Nephron (organoid): ENCODE data around the gene RAB3B.
"Not testable (repeated sequence)": the region's sequence is repeated elsewhere in the genome, so short reads cannot be mapped to it uniquely, and the experiment has no call there.

Experiments used
- H3K27ac Mint-ChIP-seq, 3 experiments: 2 replicates each; pipeline ENCODE4 v1.8.0; 2020; ENCODE audit warnings: mixed read lengths in 3 of 3, mild to moderate bottlenecking in 2 of 3, moderate library complexity in 1 of 3
- H3K27me3 Mint-ChIP-seq: 2 replicates; pipeline ENCODE4 v1.8.0; 2021; ENCODE audit warnings: low read depth, mild to moderate bottlenecking, moderate library complexity, mixed read lengths
- H3K36me3 Mint-ChIP-seq: 2 replicates; pipeline ENCODE4 v1.8.0; 2020; ENCODE audit warnings: low read depth, mixed read lengths
- H3K4me1 Mint-ChIP-seq: 2 replicates; pipeline ENCODE4 v1.8.0; 2020; ENCODE audit warnings: mixed read lengths
- H3K4me3 Mint-ChIP-seq, 3 experiments: 2 replicates each; pipeline ENCODE4 v1.8.0; 2020; ENCODE audit warnings: mild to moderate bottlenecking in 3 of 3, mixed read lengths in 3 of 3, moderate library complexity in 2 of 3
- H3K9me3 Mint-ChIP-seq: 2 replicates; pipeline ENCODE4 v1.8.0; 2020; ENCODE audit warnings: mixed read lengths
- TF ChIP-seq, protein P1 (sequence below), 3 experiments: fragments of 200-600 bp; sonication (generic); IDR thresholded peaks; one replicate each; pipeline ENCODE4 v1.5.0; 2021; ENCODE audit warnings: antibody characterized with exemption in 3 of 3; ENCODE audit not compliant: unreplicated experiment in 3 of 3

RAB3B gene

DNA sequence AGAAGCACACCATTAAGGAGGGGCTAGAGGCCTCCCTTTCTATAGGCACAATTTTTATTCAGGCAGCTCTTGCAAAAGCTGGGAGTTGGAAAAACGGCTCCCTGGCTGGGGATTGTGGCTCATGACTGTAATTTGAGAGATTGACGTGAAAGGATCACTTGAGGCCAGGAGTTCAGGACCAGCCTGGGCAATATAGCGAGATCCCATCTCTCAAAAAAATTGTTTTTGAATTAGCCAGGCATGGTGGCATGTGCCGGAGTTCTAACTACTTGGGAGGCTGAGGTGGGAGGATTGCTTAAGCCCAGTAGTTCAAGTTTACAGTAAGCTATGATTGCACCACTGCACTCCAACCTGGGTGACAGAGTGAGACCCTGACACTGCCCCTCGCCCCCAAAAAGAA is 88.0 kb downstream of the RAB3B start:
- Mint-ChIP-seq H3K9me3 (no peaks in the 10 kb centered on the region), H3K36me3 (no peaks in the 10 kb centered on the region), H3K4me1 (peaks cover 19% of the 10 kb centered on the region), H3K27ac (no peak overlapping the region), H3K27me3 (peaks cover 20% of the 10 kb centered on the region), H3K4me3 (no peak overlapping the region)
- TF ChIP-seq, protein P1, sequence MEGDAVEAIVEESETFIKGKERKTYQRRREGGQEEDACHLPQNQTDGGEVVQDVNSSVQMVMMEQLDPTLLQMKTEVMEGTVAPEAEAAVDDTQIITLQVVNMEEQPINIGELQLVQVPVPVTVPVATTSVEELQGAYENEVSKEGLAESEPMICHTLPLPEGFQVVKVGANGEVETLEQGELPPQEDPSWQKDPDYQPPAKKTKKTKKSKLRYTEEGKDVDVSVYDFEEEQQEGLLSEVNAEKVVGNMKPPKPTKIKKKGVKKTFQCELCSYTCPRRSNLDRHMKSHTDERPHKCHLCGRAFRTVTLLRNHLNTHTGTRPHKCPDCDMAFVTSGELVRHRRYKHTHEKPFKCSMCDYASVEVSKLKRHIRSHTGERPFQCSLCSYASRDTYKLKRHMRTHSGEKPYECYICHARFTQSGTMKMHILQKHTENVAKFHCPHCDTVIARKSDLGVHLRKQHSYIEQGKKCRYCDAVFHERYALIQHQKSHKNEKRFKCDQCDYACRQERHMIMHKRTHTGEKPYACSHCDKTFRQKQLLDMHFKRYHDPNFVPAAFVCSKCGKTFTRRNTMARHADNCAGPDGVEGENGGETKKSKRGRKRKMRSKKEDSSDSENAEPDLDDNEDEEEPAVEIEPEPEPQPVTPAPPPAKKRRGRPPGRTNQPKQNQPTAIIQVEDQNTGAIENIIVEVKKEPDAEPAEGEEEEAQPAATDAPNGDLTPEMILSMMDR (IDR thresholded peaks at IDR 0.05; ENCODE audit: unreplicated experiment in 3 of 3), result no peak

DNA sequence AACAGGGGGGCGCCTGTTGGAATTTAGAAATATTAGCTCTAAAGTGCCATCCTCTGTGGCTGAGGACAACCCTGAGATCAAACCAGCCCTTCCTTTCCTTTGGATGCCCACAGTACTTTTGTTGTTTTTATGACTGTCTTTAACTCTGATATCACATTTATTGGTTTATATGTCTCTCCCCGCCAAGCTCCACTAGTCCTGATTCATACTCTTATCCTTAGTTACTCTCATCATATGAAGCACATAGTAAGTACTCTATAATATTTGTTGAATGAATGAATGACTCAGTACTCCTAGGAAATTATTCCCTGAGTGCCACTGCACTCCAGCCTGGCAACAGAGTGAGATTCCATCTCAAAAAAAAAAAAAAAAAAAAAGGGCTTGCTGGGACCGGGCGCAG is 89.3 kb downstream of the RAB3B start:
- Mint-ChIP-seq H3K27ac (no peak overlapping the region), H3K4me3 (no peak overlapping the region), H3K9me3 (no peaks in the 10 kb centered on the region), H3K4me1 (peaks cover 14% of the 10 kb centered on the region), H3K27me3 (peaks cover 17% of the 10 kb centered on the region), H3K36me3 (no peaks in the 10 kb centered on the region)
- TF ChIP-seq, protein P1 (IDR thresholded peaks at IDR 0.05; ENCODE audit: unreplicated experiment in 3 of 3), result no peak

DNA sequence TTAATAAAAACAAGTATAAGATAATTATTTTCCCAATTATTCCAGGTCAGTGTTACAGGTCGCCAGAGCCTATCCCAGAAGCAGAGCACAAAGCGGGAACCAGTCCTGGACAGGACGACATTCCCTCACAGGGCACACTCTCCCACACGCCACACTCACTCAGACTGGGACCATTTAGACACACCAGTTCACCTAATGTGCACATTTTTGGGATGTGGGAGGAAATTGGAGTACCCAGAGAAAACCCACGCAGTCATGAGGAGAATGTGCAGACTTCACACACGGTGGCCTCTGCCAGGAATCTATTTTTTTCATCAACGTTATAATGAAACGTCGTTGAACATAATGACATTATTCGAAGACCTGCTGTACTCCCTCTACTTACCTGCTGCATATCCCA is 91.5 kb downstream of the RAB3B start:
- no peak overlapping the region for H3K27ac Mint-ChIP-seq
- H3K4me3 Mint-ChIP-seq, result no peak overlapping the region
- TF ChIP-seq, protein P1 (IDR thresholded peaks at IDR 0.05; ENCODE audit: unreplicated experiment in 3 of 3), result no peak
- H3K36me3 Mint-ChIP-seq, result no peaks in the 10 kb centered on the region
- no peaks in the 10 kb centered on the region for H3K9me3 Mint-ChIP-seq
- peaks cover 11% of the 10 kb centered on the region for H3K4me1 Mint-ChIP-seq
- peaks cover 27% of the 10 kb centered on the region for H3K27me3 Mint-ChIP-seq

DNA sequence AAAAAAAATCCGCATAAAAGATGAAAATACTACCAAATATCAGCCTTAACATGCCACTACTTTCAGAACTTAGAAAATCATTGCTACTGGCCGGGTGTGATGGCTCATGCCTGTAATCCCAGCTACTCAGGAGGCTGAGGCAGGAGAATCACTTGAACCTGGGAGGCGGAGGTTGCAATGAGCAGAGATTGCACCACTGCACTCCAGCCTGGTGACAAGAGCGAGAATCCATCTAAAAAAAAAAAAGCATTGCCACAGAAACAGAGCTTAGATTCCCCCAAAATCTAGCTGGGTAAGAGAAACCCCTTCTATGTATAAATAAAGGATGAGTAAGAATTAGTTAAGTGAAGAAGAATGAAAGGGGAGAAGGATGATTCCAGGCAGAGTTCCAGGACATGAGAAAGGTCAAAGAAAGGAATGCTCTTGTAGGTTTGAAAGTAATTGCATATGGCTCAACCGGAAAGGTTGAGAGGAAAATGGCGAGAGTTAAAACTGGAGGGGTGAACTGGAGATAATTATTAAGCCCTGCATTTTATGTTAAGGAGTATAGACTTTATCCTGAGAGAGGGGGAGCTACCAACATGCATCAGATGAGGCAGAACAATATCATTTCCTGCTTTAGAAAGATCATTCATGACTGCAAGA is 92.3 kb downstream of the RAB3B start:
- H3K27ac Mint-ChIP-seq, result peak overlapping the region; percentile 52 to 76 (median 56)
- H3K36me3 Mint-ChIP-seq, result no peaks in the 10 kb centered on the region
- peaks cover 27% of the 10 kb centered on the region for H3K27me3 Mint-ChIP-seq
- peaks cover 3% of the 10 kb centered on the region for H3K9me3 Mint-ChIP-seq
- peak overlapping the region in 1 of 3 experiments; percentile 6 for H3K4me3 Mint-ChIP-seq
- TF ChIP-seq, protein P1 (IDR thresholded peaks at IDR 0.05; ENCODE audit: unreplicated experiment in 3 of 3), result no peak
- H3K4me1 Mint-ChIP-seq, result peaks cover 11% of the 10 kb centered on the region

DNA sequence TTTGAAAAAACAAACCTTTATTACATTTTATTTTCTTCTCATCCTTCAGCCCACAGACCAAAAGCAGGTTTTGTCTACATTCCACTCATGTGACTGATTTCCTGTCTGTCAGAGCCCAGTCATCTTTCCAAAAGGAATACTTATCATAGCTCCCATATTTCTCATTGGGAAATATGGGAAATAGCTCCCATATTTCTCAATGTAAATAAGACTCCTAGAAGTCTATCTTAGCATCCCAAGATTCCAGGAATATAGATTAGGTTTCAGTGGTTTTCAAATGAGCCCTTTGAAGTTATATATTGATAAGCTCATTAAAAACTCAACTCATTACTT is 92.8 kb downstream of the RAB3B start:
- peak overlapping the region in 1 of 3 experiments; percentile 52 for H3K27ac Mint-ChIP-seq
- H3K27me3 Mint-ChIP-seq, result peaks cover 28% of the 10 kb centered on the region
- H3K36me3 Mint-ChIP-seq, result no peaks in the 10 kb centered on the region
- peaks cover 4% of the 10 kb centered on the region for H3K9me3 Mint-ChIP-seq
- TF ChIP-seq, protein P1 (IDR thresholded peaks at IDR 0.05; ENCODE audit: unreplicated experiment in 3 of 3), result no peak
- no peak overlapping the region for H3K4me3 Mint-ChIP-seq
- peaks cover 11% of the 10 kb centered on the region for H3K4me1 Mint-ChIP-seq

DNA sequence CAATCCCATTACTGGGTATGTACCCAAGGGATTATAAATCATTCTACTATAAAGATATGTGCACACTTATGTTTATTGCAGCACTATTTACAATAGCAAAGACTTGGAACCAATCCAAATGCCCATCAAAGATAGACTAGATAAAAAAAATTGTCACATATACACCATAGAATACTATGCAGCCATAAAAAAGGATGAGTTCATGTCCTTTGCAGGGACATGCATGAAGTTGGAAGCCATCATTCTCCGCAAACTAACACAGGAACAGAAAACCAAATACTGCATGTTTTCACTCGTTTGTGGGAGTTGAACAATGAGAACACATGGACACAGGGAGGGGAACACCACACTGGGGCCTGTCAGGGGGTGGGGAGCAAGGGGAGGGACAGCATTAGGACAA is 95.8 kb downstream of the RAB3B start:
- H3K36me3 Mint-ChIP-seq, H3K4me3 Mint-ChIP-seq, H3K27ac Mint-ChIP-seq, H3K9me3 Mint-ChIP-seq: not testable (repeated sequence)
- H3K4me1 Mint-ChIP-seq, result peaks cover 11% of the 10 kb centered on the region
- H3K27me3 Mint-ChIP-seq, result peaks cover 50% of the 10 kb centered on the region
